Dedifferentiated amniotic fluid mesenchymal stem cell (primary cell): ENCODE data around the gene FAM151B.
A peak's percentile ranks its signal among the peaks of the same experiment; 100 is the strongest.
"Not testable (repeated sequence)": the region's sequence is repeated elsewhere in the genome, so short reads cannot be mapped to it uniquely, and the experiment has no call there.

Source experiments
- DNase-seq: peaks from one replicate; pipeline ENCODE4 v3.0.0-alpha.2; 2016; ENCODE audit errors: extremely low spot score

Gene FAM151B

GRCh38 chr5:80503641-80504040 lies 15.7 kb downstream of the FAM151B start:
- no peak for DNase-seq

- no peak for DNase-seq
Measured at GRCh38 chr5:80504833-80505232, 16.9 kb downstream of the FAM151B start.

- no peak for DNase-seq
Measured at GRCh38 chr5:80507663-80508062, 19.8 kb downstream of the FAM151B start.

- no peak for DNase-seq
Measured at GRCh38 chr5:80508844-80509243, 20.9 kb downstream of the FAM151B start.

GRCh38 chr5:80509362-80509761 lies 21.5 kb downstream of the FAM151B start:
- DNase-seq = no peak

GRCh38 chr5:80516826-80517225 lies 28.9 kb downstream of the FAM151B start:
- DNase-seq = peak; percentile 32

GRCh38 chr5:80540691-80541090 lies 52.8 kb downstream of the FAM151B start:
- DNase-seq = no peak

- DNase-seq = no peak
Measured at GRCh38 chr5:80541392-80541791, 53.5 kb downstream of the FAM151B start.

- DNase-seq = no peak
Measured at GRCh38 chr5:80554646-80555045, 66.7 kb downstream of the FAM151B start.

GRCh38 chr5:80555099-80555498 lies 67.2 kb downstream of the FAM151B start:
- DNase-seq = no peak

GRCh38 chr5:80559244-80559643 lies 71.3 kb downstream of the FAM151B start:
- DNase-seq = no peak

GRCh38 chr5:80565330-80565729 lies 77.4 kb downstream of the FAM151B start:
- no peak for DNase-seq

GRCh38 chr5:80566711-80567259 lies 78.9 kb downstream of the FAM151B start:
- DNase-seq = no peak

- no peak for DNase-seq
Measured at GRCh38 chr5:80568251-80568650, 80.4 kb downstream of the FAM151B start.

- no peak for DNase-seq
Measured at GRCh38 chr5:80569086-80569960, 81.4 kb downstream of the FAM151B start.

GRCh38 chr5:80569961-80570786 lies 82.3 kb downstream of the FAM151B start, which contains the start of gene ANKRD34B:
Gene ANKRD34B, minus strand, starts transcription at chr5:80570280. Its CDS starts 10,261 bp downstream, at chr5:80560019.
- DNase-seq = no peak

GRCh38 chr5:80573062-80573461 lies 85.2 kb downstream of the FAM151B start:
- DNase-seq = no peak

- no peak for DNase-seq
Measured at GRCh38 chr5:80576383-80576782, 88.5 kb downstream of the FAM151B start.

GRCh38 chr5:80577707-80578106 lies 89.8 kb downstream of the FAM151B start:
- no peak for DNase-seq

- DNase-seq = no peak
Measured at GRCh38 chr5:80579050-80579449, 91.2 kb downstream of the FAM151B start.

GRCh38 chr5:80580291-80580690 lies 92.4 kb downstream of the FAM151B start:
- DNase-seq = not testable (repeated sequence)

- no peak for DNase-seq
Measured at GRCh38 chr5:80584770-80585169, 96.9 kb downstream of the FAM151B start.
